ENCODE results near the gene MBD3L2. TPM values are rescaled to one million over a fixed set of nuclear protein-coding genes. Genes with fewer than 3 reads are reported as not detected.

The MBD3L2 gene
- total and polyA plus RNA-seq, 9 of the 15 experiments (the other 6 are each of a cell fraction or from before 2014, with no cell fraction given), result not detected

DNA sequence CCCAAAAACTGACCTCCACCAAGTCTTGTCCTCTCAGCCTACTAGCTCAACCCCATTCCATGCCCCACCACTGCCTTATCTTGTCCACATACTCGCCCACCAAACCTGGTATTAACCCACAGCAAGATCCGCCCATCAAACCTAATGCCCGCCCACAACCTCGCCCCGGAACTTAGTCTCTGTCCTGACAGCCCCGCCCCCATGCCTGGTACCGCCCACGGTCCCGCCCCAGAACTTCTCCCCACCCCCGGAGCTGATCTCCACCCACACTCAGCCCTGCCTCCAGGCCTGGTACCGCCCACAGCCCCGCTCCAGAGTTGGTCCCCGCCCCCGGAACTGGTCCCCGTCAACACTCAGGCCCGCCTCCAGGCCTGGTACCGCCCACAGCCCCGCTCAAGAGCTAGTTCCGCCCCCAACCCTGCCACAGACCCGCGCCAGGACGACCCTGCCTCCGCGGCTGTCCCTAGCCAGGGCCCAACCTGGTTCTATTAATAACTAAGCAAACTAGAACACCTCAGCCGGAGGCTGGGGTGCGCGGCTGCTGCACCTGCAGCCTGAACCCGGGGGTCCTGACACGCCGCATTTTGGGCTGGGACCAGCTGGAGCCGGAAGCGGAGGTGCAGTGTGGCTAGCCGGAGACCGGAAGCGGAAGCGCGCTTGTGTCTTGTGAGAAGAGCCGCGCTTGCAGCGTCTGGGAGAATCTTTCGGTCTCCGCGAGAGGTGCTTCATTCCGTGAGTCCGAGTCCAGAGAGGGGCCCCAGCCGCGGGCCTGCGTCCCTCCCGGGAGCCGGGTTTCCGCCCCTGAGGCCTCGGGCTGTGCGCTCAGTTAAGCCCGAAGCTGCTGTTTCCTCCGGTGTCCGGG is 20.2 kb downstream of the MBD3L2 start, which contains the start of gene ZNF557 (continued):
- no peak for TF ChIP-seq ARID3A (IDR thresholded peaks at IDR 0.05; ENCODE audit: borderline replicate concordance, low read depth, low read length)
- no peak for TF ChIP-seq NR4A1 (CRISPR knock-in tag; IDR thresholded peaks at IDR 0.05)
- TF ChIP-seq NR4A1 (tag; IDR thresholded peaks at IDR 0.05), result no peak
- no peak for TF ChIP-seq ZFP36 (IDR thresholded peaks at IDR 0.05; ENCODE audit: low read depth, low read length, partially characterized antibody)
- peak; percentile 84 for TF ChIP-seq KDM5B (IDR thresholded peaks at IDR 0.05; ENCODE audit: insufficient replicate concordance, low read depth, low read length)
- peak; percentile 63 for TF ChIP-seq NR2C1 (IDR thresholded peaks at IDR 0.05)
- TF ChIP-seq NR2C1 (tag; IDR thresholded peaks at IDR 0.05), result peak; percentile 82
- no peak for TF ChIP-seq SP2 (IDR thresholded peaks at IDR 0.05; ENCODE audit: extremely low read depth, low read depth, low read length, poor library complexity, severe bottlenecking)
- no peak for TF ChIP-seq POLR3A (IDR thresholded peaks at IDR 0.05; ENCODE audit: borderline replicate concordance, extremely low read depth, insufficient read depth, insufficient read length)
- TF ChIP-seq USF2 (CRISPR knock-in tag; IDR thresholded peaks at IDR 0.05), result no peak
- no peak for TF ChIP-seq GTF2A2 (tag; IDR thresholded peaks at IDR 0.05)
- TF ChIP-seq ETV5 (CRISPR knock-in tag; IDR thresholded peaks at IDR 0.05; ENCODE audit: low read depth), result peak; percentile 71
- peak; percentile 92 for TF ChIP-seq POLR2A (conservative IDR thresholded peaks at IDR 0.05)
- no peak for TF ChIP-seq CSDE1 (IDR thresholded peaks at IDR 0.05)
- no peak for TF ChIP-seq ZNF551 (CRISPR knock-in tag; IDR thresholded peaks at IDR 0.05)
- peak; percentile 91 for TF ChIP-seq PHF20 (IDR thresholded peaks at IDR 0.05; ENCODE audit: partially characterized antibody)
- peak; percentile 2; the same call in 1 of the 2 replicates for TF ChIP-seq EP300 (IDR thresholded peaks at IDR 0.05; ENCODE audit: low read length)
- no peak for TF ChIP-seq HDAC6 (IDR thresholded peaks at IDR 0.05; ENCODE audit: low read depth, low read length)
- no peak for TF ChIP-seq ZNF589 (CRISPR knock-in tag; IDR thresholded peaks at IDR 0.05; ENCODE audit: low read depth)
- no peak for TF ChIP-seq CC2D1A (IDR thresholded peaks at IDR 0.05)
- TF ChIP-seq MYBL2 (IDR thresholded peaks at IDR 0.05; ENCODE audit: low read depth), result no peak
- TF ChIP-seq MYBL2 (CRISPR knock-in tag; IDR thresholded peaks at IDR 0.05; ENCODE audit: borderline replicate concordance), result no peak
- TF ChIP-seq TCF3 (CRISPR knock-in tag; IDR thresholded peaks at IDR 0.05), result no peak
- TF ChIP-seq TFAP4 (CRISPR knock-in tag; IDR thresholded peaks at IDR 0.05; ENCODE audit: borderline replicate concordance), result peak; percentile 96
- no peak for TF ChIP-seq PPARD (CRISPR knock-in tag; IDR thresholded peaks at IDR 0.05)
- no peak for TF ChIP-seq HDAC8 (tag; IDR thresholded peaks at IDR 0.05)
- no peak for TF ChIP-seq RNF2 (IDR thresholded peaks at IDR 0.05)
